ENCODE data around the gene ZNF497. TPM values are rescaled to one million over a fixed set of nuclear protein-coding genes. Genes with fewer than 3 reads are reported as not detected.
"Not testable (repeated sequence)": the region's sequence is repeated elsewhere in the genome, so short reads cannot be mapped to it uniquely, and the experiment has no call there.

Gene ZNF497
- total and polyA plus RNA-seq, 2 experiments from 2014 or later = 1.6 to 4.3 TPM

- peak within 1 kb of the TSS; percentile 63 for H3K4me3 ChIP-seq
- no peaks in the 10 kb centered on the region for H3K9me3 ChIP-seq (ENCODE audit: low read depth)
- no peaks in the 10 kb centered on the region for H4K20me1 ChIP-seq (ENCODE audit: insufficient read depth, poor library complexity, severe bottlenecking)
- DNase-seq (ENCODE audit: low spot score) = peak; percentile 100
- WGBS (ENCODE audit: low lambda C conversion rate, missing lambda C conversion rate) = under 1% methylated on average over 78 of the region's 83 CpGs
- peak within 1 kb of the TSS; percentile 94 for H2AFZ ChIP-seq
- H3K79me2 ChIP-seq = peaks cover 22% of the 10 kb centered on the region
- TF ChIP-seq EZH2phosphoT487 (IDR thresholded peaks at IDR 0.05; ENCODE audit: low read depth, severe bottlenecking, unreplicated experiment) (no peak), CTCF (IDR thresholded peaks at IDR 0.05; ENCODE audit: poor library complexity) (no peak), EZH2 (IDR thresholded peaks at IDR 0.05; ENCODE audit: borderline replicate concordance) (no peak)
- no peaks in the 10 kb centered on the region for H3K27me3 ChIP-seq
- no peaks in the 10 kb centered on the region for H3K9me2 ChIP-seq (replicated peaks; ENCODE audit: insufficient read depth)
- peaks cover 21% of the 10 kb centered on the region for H3K4me1 ChIP-seq (ENCODE audit: insufficient read depth)
- no peaks in the 10 kb centered on the region for H3K36me3 ChIP-seq (replicated peaks; ENCODE audit: insufficient read depth, low read depth)
- peak within 1 kb of the TSS; percentile 93 for H3K27ac ChIP-seq
- H3K4me2 ChIP-seq = peak within 1 kb of the TSS; percentile 99
These were observed 18.3 kb upstream of the ZNF497 start, which contains the start of gene ZNF837 for GRCh38 chr19:58380662-58381459. Gene ZNF837 (minus strand): TSS chr19:58381030. CDS start chr19:58369332, 11,698 bp downstream.

GRCh38 chr19:58380037-58380661 is 17.6 kb upstream of the ZNF497 start:
- TF ChIP-seq CTCF (IDR thresholded peaks at IDR 0.05; ENCODE audit: poor library complexity) (no peak), EZH2 (IDR thresholded peaks at IDR 0.05; ENCODE audit: borderline replicate concordance) (no peak), EZH2phosphoT487 (IDR thresholded peaks at IDR 0.05; ENCODE audit: low read depth, severe bottlenecking, unreplicated experiment) (no peak)
- H4K20me1 ChIP-seq (ENCODE audit: insufficient read depth, poor library complexity, severe bottlenecking) = no peaks in the 10 kb centered on the region
- H3K79me2 ChIP-seq = peaks cover 15% of the 10 kb centered on the region
- H3K4me1 ChIP-seq (ENCODE audit: insufficient read depth) = peaks cover 14% of the 10 kb centered on the region
- no peaks in the 10 kb centered on the region for H3K9me3 ChIP-seq (ENCODE audit: low read depth)
- H3K4me3 ChIP-seq = peak overlapping the region; percentile 54
- H3K36me3 ChIP-seq (replicated peaks; ENCODE audit: insufficient read depth, low read depth) = no peaks in the 10 kb centered on the region
- H3K9me2 ChIP-seq (replicated peaks; ENCODE audit: insufficient read depth) = no peaks in the 10 kb centered on the region
- H3K4me2 ChIP-seq = peak overlapping the region; percentile 99
- H3K27ac ChIP-seq = peak overlapping the region; percentile 93
- peak overlapping the region; percentile 94 for H2AFZ ChIP-seq
- no peaks in the 10 kb centered on the region for H3K27me3 ChIP-seq
- WGBS (ENCODE audit: low lambda C conversion rate, missing lambda C conversion rate) = 6% methylated on average over 24 of the region's 24 CpGs
- DNase-seq (ENCODE audit: low spot score) = no peak

GRCh38 chr19:58379246-58379645 is 16.7 kb upstream of the ZNF497 start:
- Histone ChIP-seq H4K20me1 (ENCODE audit: insufficient read depth, poor library complexity, severe bottlenecking) (no peaks in the 10 kb centered on the region), H3K4me1 (ENCODE audit: insufficient read depth) (peaks cover 14% of the 10 kb centered on the region), H3K27me3 (no peaks in the 10 kb centered on the region), H3K4me2 (peak overlapping the region; percentile 99), H3K9me2 (replicated peaks; ENCODE audit: insufficient read depth) (no peaks in the 10 kb centered on the region), H3K4me3 (no peak overlapping the region), H2AFZ (no peak overlapping the region), H3K9me3 (ENCODE audit: low read depth) (no peaks in the 10 kb centered on the region), H3K79me2 (peaks cover 13% of the 10 kb centered on the region), H3K27ac (no peak overlapping the region), H3K36me3 (replicated peaks; ENCODE audit: insufficient read depth, low read depth) (no peaks in the 10 kb centered on the region)
- WGBS (ENCODE audit: low lambda C conversion rate, missing lambda C conversion rate) = 91% methylated on average over 6 of the region's 6 CpGs
- TF ChIP-seq CTCF (IDR thresholded peaks at IDR 0.05; ENCODE audit: poor library complexity) = no peak
- no peak for TF ChIP-seq EZH2phosphoT487 (IDR thresholded peaks at IDR 0.05; ENCODE audit: low read depth, severe bottlenecking, unreplicated experiment)
- DNase-seq (ENCODE audit: low spot score) = no peak

GRCh38 chr19:58376724-58377123 is 14.2 kb upstream of the ZNF497 start:
- DNase-seq (ENCODE audit: low spot score); H3K9me3 ChIP-seq (ENCODE audit: low read depth); H3K4me3 ChIP-seq; H3K4me2 ChIP-seq; H3K79me2 ChIP-seq; H3K27me3 ChIP-seq; H4K20me1 ChIP-seq (ENCODE audit: insufficient read depth, poor library complexity, severe bottlenecking); H3K9me2 ChIP-seq (replicated peaks; ENCODE audit: insufficient read depth); H3K36me3 ChIP-seq (replicated peaks; ENCODE audit: insufficient read depth, low read depth); H3K27ac ChIP-seq; H2AFZ ChIP-seq: not testable (repeated sequence)
- peaks cover 12% of the 10 kb centered on the region for H3K4me1 ChIP-seq (ENCODE audit: insufficient read depth)
- WGBS (ENCODE audit: low lambda C conversion rate, missing lambda C conversion rate) = 88% methylated on average over 7 of the region's 7 CpGs

Measured in hepatocyte (in vitro differentiated cells).